ENCODE measurements around the gene FAIM2.

Gene FAIM2

GRCh38 chr12:49939707-49940106 is 36.0 kb upstream of the FAIM2 start:
- Histone ChIP-seq H3K27me3 (ENCODE audit: control insufficient read depth in 5 of 5, insufficient read depth in 4 of 5, low read length in 5 of 5) (peaks cover 0 to 3% (median 0%) of the 10 kb centered on the region in 5 donors), H3K9ac (ENCODE audit: low read length in 5 of 5) (no peak overlapping the region), H3K36me3 (ENCODE audit: control insufficient read depth in 5 of 5, insufficient read depth in 5 of 5, low read length in 5 of 5) (no peaks in the 10 kb centered on the region), H3K9me3 (ENCODE audit: control insufficient read depth in 5 of 5, low read length in 5 of 5) (no peaks in the 10 kb centered on the region), H3K4me3 (ENCODE audit: low read depth in 1 of 5, low read length in 5 of 5) (no peak overlapping the region), H3K27ac (ENCODE audit: low read depth, low read length) (no peak overlapping the region), H3K4me1 (ENCODE audit: control insufficient read depth in 5 of 5, insufficient read depth in 5 of 5, low read length in 5 of 5) (peaks cover 0 to 4% (median 0%) of the 10 kb centered on the region in 5 donors)

GRCh38 chr12:49939307-49939706 is 35.6 kb upstream of the FAIM2 start:
- Histone ChIP-seq H3K36me3 (ENCODE audit: control insufficient read depth in 5 of 5, insufficient read depth in 5 of 5, low read length in 5 of 5) (no peaks in the 10 kb centered on the region), H3K4me3 (ENCODE audit: low read depth in 1 of 5, low read length in 5 of 5) (no peak overlapping the region), H3K9me3 (ENCODE audit: control insufficient read depth in 5 of 5, low read length in 5 of 5) (no peaks in the 10 kb centered on the region), H3K4me1 (ENCODE audit: control insufficient read depth in 5 of 5, insufficient read depth in 5 of 5, low read length in 5 of 5) (peaks cover 0 to 4% (median 0%) of the 10 kb centered on the region in 5 donors), H3K27me3 (ENCODE audit: control insufficient read depth in 5 of 5, insufficient read depth in 4 of 5, low read length in 5 of 5) (peaks cover 0 to 3% (median 0%) of the 10 kb centered on the region in 5 donors), H3K27ac (ENCODE audit: low read depth, low read length) (no peak overlapping the region), H3K9ac (ENCODE audit: low read length in 5 of 5) (no peak overlapping the region)

GRCh38 chr12:49937639-49938300 is 34.1 kb upstream of the FAIM2 start:
- H3K4me3 ChIP-seq (ENCODE audit: low read depth in 1 of 5, low read length in 5 of 5): no peak overlapping the region
- H3K4me1 ChIP-seq (ENCODE audit: control insufficient read depth in 5 of 5, insufficient read depth in 5 of 5, low read length in 5 of 5): peaks cover 0 to 4% (median 0%) of the 10 kb centered on the region in 5 donors
- H3K9me3 ChIP-seq (ENCODE audit: control insufficient read depth in 5 of 5, low read length in 5 of 5): no peaks in the 10 kb centered on the region
- no peaks in the 10 kb centered on the region for H3K36me3 ChIP-seq (ENCODE audit: control insufficient read depth in 5 of 5, insufficient read depth in 5 of 5, low read length in 5 of 5)
- no peak overlapping the region for H3K27ac ChIP-seq (ENCODE audit: low read depth, low read length)
- H3K27me3 ChIP-seq (ENCODE audit: control insufficient read depth in 5 of 5, insufficient read depth in 4 of 5, low read length in 5 of 5): no peaks in the 10 kb centered on the region
- no peak overlapping the region for H3K9ac ChIP-seq (ENCODE audit: low read length in 5 of 5)

DNA sequence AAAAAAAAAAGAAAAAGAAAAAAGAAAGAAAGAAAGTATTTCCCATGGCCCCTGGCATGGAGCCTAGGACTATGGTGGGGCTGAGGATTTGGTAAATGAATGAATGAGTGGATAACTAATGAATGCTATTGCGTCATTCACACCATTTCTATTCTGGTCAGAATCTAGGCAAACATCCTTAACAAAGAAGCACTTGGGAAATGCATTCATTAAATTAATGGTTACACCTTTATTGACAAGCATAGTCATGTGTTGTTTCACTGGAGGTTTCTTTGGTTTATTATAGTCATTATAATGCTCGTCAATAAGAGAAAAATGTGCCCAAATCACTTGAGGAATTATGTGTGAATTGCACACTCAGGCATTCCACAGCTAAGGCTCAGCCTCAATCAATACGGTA is 33.2 kb upstream of the FAIM2 start:
- Histone ChIP-seq H3K27ac (ENCODE audit: low read depth, low read length) (no peak overlapping the region), H3K4me3 (ENCODE audit: low read depth in 1 of 5, low read length in 5 of 5) (no peak overlapping the region), H3K27me3 (ENCODE audit: control insufficient read depth in 5 of 5, insufficient read depth in 4 of 5, low read length in 5 of 5) (no peaks in the 10 kb centered on the region), H3K9me3 (ENCODE audit: control insufficient read depth in 5 of 5, low read length in 5 of 5) (no peaks in the 10 kb centered on the region), H3K36me3 (ENCODE audit: control insufficient read depth in 5 of 5, insufficient read depth in 5 of 5, low read length in 5 of 5) (no peaks in the 10 kb centered on the region), H3K9ac (ENCODE audit: low read length in 5 of 5) (no peak overlapping the region), H3K4me1 (ENCODE audit: control insufficient read depth in 5 of 5, insufficient read depth in 5 of 5, low read length in 5 of 5) (peaks cover 0 to 4% (median 0%) of the 10 kb centered on the region in 5 donors)

DNA sequence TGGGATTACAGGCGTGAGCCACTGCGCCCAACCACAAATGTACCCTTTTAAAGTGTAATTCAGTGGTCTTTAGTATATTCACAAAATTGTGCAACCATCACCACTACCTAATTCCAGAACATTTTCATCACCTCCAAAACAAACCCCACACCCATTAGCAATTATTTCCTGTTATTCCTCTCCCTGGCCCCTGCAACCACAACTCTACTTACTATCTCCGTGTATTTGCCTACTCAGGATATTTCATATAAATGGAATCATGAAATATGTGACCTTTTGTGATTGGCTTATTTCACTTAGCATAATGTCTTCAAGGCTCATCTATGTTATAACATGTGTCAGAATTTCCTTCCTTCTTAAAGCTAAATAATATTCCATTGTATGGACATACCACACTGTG is 30.8 kb upstream of the FAIM2 start:
- no peak overlapping the region for H3K4me3 ChIP-seq (ENCODE audit: low read depth in 1 of 5, low read length in 5 of 5)
- H3K9ac ChIP-seq (ENCODE audit: low read length in 5 of 5): no peak overlapping the region
- peaks cover 0 to 3% (median 0%) of the 10 kb centered on the region in 5 donors for H3K27me3 ChIP-seq (ENCODE audit: control insufficient read depth in 5 of 5, insufficient read depth in 4 of 5, low read length in 5 of 5)
- H3K4me1 ChIP-seq (ENCODE audit: control insufficient read depth in 5 of 5, insufficient read depth in 5 of 5, low read length in 5 of 5): peaks cover 0 to 4% (median 0%) of the 10 kb centered on the region in 5 donors
- no peak overlapping the region for H3K27ac ChIP-seq (ENCODE audit: low read depth, low read length)
- H3K9me3 ChIP-seq (ENCODE audit: control insufficient read depth in 5 of 5, low read length in 5 of 5): no peaks in the 10 kb centered on the region
- no peaks in the 10 kb centered on the region for H3K36me3 ChIP-seq (ENCODE audit: control insufficient read depth in 5 of 5, insufficient read depth in 5 of 5, low read length in 5 of 5)

DNA sequence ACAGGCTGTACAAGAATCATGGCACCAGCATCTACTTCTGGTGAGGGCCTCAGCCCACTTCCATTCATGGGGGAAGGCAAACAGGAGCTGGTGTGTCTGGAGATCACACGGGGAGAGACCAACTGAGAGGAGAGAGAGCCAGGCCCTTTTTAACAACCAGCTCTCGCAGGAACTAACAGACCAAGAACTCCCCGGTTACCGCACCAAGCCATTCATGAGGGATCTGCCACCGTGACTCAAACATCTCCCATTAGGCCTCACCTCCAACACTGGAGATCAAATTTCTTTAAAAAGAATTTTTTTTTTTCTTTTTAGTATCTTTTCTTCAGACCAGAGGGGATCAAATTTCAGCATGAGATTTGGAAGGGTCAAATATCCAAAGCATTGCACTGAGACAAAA is 30.1 kb upstream of the FAIM2 start:
- Histone ChIP-seq H3K9ac (ENCODE audit: low read length in 5 of 5) (no peak overlapping the region), H3K27me3 (ENCODE audit: control insufficient read depth in 5 of 5, insufficient read depth in 4 of 5, low read length in 5 of 5) (peaks cover 0 to 3% (median 0%) of the 10 kb centered on the region in 5 donors), H3K4me1 (ENCODE audit: control insufficient read depth in 5 of 5, insufficient read depth in 5 of 5, low read length in 5 of 5) (peaks cover 0 to 4% (median 0%) of the 10 kb centered on the region in 5 donors), H3K4me3 (ENCODE audit: low read depth in 1 of 5, low read length in 5 of 5) (no peak overlapping the region), H3K9me3 (ENCODE audit: control insufficient read depth in 5 of 5, low read length in 5 of 5) (no peaks in the 10 kb centered on the region), H3K27ac (ENCODE audit: low read depth, low read length) (no peak overlapping the region), H3K36me3 (ENCODE audit: control insufficient read depth in 5 of 5, insufficient read depth in 5 of 5, low read length in 5 of 5) (no peaks in the 10 kb centered on the region)

GRCh38 chr12:49932533-49933130 is 28.9 kb upstream of the FAIM2 start:
- Histone ChIP-seq H3K4me3 (ENCODE audit: low read depth in 1 of 5, low read length in 5 of 5) (no peak overlapping the region), H3K4me1 (ENCODE audit: control insufficient read depth in 5 of 5, insufficient read depth in 5 of 5, low read length in 5 of 5) (no peaks in the 10 kb centered on the region), H3K27me3 (ENCODE audit: control insufficient read depth in 5 of 5, insufficient read depth in 4 of 5, low read length in 5 of 5) (peaks cover 0 to 3% (median 0%) of the 10 kb centered on the region in 5 donors), H3K27ac (ENCODE audit: low read depth, low read length) (no peak overlapping the region), H3K9ac (ENCODE audit: low read length in 5 of 5) (no peak overlapping the region), H3K36me3 (ENCODE audit: control insufficient read depth in 5 of 5, insufficient read depth in 5 of 5, low read length in 5 of 5) (no peaks in the 10 kb centered on the region), H3K9me3 (ENCODE audit: control insufficient read depth in 5 of 5, low read length in 5 of 5) (no peaks in the 10 kb centered on the region)

DNA sequence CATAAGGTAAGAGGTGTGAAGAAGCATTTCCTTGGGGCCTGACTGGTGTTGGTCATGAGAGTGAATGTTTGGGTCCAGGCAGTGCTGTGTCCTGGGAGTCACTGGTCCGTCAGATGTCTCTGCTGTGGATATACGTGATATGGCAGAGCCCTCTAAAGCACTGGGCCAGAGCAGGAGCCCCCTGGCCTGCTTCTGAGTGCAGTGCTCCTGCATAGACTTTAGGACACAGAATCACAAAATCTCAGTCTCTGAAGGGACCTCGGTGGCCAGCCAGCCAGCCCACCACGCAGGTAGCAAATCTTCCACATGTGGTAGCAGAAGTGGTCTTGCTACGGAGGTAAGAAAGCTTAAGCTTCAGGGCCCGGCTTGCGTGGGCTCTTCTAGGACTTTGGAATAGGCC is 28.3 kb upstream of the FAIM2 start:
- no peaks in the 10 kb centered on the region for H3K4me1 ChIP-seq (ENCODE audit: control insufficient read depth in 5 of 5, insufficient read depth in 5 of 5, low read length in 5 of 5)

GRCh38 chr12:49930515-49931288 is 27.0 kb upstream of the FAIM2 start:
- peaks cover 0 to 3% (median 0%) of the 10 kb centered on the region in 5 donors for H3K27me3 ChIP-seq (ENCODE audit: control insufficient read depth in 5 of 5, insufficient read depth in 4 of 5, low read length in 5 of 5)
- no peak overlapping the region for H3K9ac ChIP-seq (ENCODE audit: low read length in 5 of 5)
- no peak overlapping the region for H3K4me3 ChIP-seq (ENCODE audit: low read depth in 1 of 5, low read length in 5 of 5)
- H3K4me1 ChIP-seq (ENCODE audit: control insufficient read depth in 5 of 5, insufficient read depth in 5 of 5, low read length in 5 of 5): no peaks in the 10 kb centered on the region
- no peaks in the 10 kb centered on the region for H3K36me3 ChIP-seq (ENCODE audit: control insufficient read depth in 5 of 5, insufficient read depth in 5 of 5, low read length in 5 of 5)
- no peaks in the 10 kb centered on the region for H3K9me3 ChIP-seq (ENCODE audit: control insufficient read depth in 5 of 5, low read length in 5 of 5)
- no peak overlapping the region for H3K27ac ChIP-seq (ENCODE audit: low read depth, low read length)

More for the DNA sequence above, 28.3 kb upstream of the FAIM2 start:
- H3K27ac ChIP-seq (ENCODE audit: low read depth, low read length): no peak overlapping the region
- peaks cover 0 to 3% (median 0%) of the 10 kb centered on the region in 5 donors for H3K27me3 ChIP-seq (ENCODE audit: control insufficient read depth in 5 of 5, insufficient read depth in 4 of 5, low read length in 5 of 5)
- no peaks in the 10 kb centered on the region for H3K9me3 ChIP-seq (ENCODE audit: control insufficient read depth in 5 of 5, low read length in 5 of 5)
- no peak overlapping the region for H3K9ac ChIP-seq (ENCODE audit: low read length in 5 of 5)
- H3K36me3 ChIP-seq (ENCODE audit: control insufficient read depth in 5 of 5, insufficient read depth in 5 of 5, low read length in 5 of 5): no peaks in the 10 kb centered on the region
- H3K4me3 ChIP-seq (ENCODE audit: low read depth in 1 of 5, low read length in 5 of 5): no peak overlapping the region

GRCh38 chr12:49929581-49929980 is 25.9 kb upstream of the FAIM2 start:
- H3K4me1 ChIP-seq (ENCODE audit: control insufficient read depth in 5 of 5, insufficient read depth in 5 of 5, low read length in 5 of 5): peaks cover 0 to 6% (median 3%) of the 10 kb centered on the region in 5 donors
- no peak overlapping the region for H3K9ac ChIP-seq (ENCODE audit: low read length in 5 of 5)
- no peak overlapping the region for H3K4me3 ChIP-seq (ENCODE audit: low read depth in 1 of 5, low read length in 5 of 5)
- peaks cover 0 to 3% (median 0%) of the 10 kb centered on the region in 5 donors for H3K27me3 ChIP-seq (ENCODE audit: control insufficient read depth in 5 of 5, insufficient read depth in 4 of 5, low read length in 5 of 5)
- H3K27ac ChIP-seq (ENCODE audit: low read depth, low read length): no peak overlapping the region
- no peaks in the 10 kb centered on the region for H3K36me3 ChIP-seq (ENCODE audit: control insufficient read depth in 5 of 5, insufficient read depth in 5 of 5, low read length in 5 of 5)
- H3K9me3 ChIP-seq (ENCODE audit: control insufficient read depth in 5 of 5, low read length in 5 of 5): no peaks in the 10 kb centered on the region
